ENCODE data around the gene RHD. TPM values are rescaled to one million over a fixed set of nuclear protein-coding genes. Genes with fewer than 3 reads are reported as not detected.

RHD gene
- total RNA-seq, 1 experiment from 2014 or later = not detected

Other genes with a start within 250 kb of the RHD start
- gene SYF2, start 40.0 kb upstream of the RHD start, total RNA-seq (2014; rRNA removed; shearing (Covaris generic)) = 52.2 and 65.8 TPM in 2 replicates
- 42.8 and 48.7 TPM in 2 replicates for gene RSRP1, start 25.1 kb upstream of the RHD start, total RNA-seq (2014; rRNA removed; shearing (Covaris generic))
- 57.8 and 68.8 TPM in 2 replicates for gene TMEM50A, start 65.8 kb downstream of the RHD start, total RNA-seq (2014; rRNA removed; shearing (Covaris generic))
- 0.17 and 1.6 TPM in 2 replicates for gene RHCE, start 148.3 kb downstream of the RHD start, total RNA-seq (2014; rRNA removed; shearing (Covaris generic))
- gene MACO1, start 158.4 kb downstream of the RHD start, total RNA-seq (2014; rRNA removed; shearing (Covaris generic)) = 79.2 and 84.0 TPM in 2 replicates

Data from G401 (cell line).